ENCODE measurements around the gene SMIM11.
"Not testable (repeated sequence)": the region's sequence is repeated elsewhere in the genome, so short reads cannot be mapped to it uniquely, and the experiment has no call there.

SMIM11 gene, protein sequence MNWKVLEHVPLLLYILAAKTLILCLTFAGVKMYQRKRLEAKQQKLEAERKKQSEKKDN

DNA sequence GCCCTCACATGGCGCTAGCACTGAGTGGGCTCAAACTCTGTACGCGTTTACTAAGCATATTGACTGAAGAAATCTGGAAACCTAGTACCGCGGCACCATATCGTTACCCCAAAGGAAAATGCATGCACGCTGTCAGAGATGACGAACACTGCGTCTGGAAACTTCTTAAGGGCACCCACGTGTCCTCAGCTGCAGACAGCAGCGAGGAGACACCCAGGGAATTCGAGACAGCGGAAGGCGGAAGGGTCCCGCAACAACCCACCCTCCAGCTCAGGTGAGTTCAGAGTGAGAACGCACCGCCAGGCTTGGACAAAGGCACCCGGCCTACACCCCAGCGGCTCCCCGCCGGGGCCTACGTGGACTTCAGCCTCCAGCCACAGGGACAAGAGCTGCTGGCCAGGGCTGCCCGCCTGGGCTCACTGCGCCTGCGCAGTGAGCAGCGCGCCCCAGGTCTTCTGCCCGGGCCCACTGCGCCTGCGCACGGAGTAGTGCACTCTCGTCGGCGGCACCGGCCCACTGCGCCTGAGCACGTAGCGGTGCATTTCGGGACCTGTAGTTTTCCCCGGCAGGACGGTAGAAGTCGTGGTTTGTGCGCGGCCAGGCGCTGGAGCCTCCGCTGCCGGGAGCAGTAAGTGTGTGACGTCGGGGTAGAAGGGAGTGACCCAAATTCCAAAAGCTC is at the start of gene SMIM11:
TSS of gene SMIM11 (plus strand) at position 568 of the 679 bp plus-strand sequence. CDS start 3,998 bp downstream, outside the sequence.
- not testable (repeated sequence) for H3K4me1 Mint-ChIP-seq, H3K27ac Mint-ChIP-seq, H3K9me3 Mint-ChIP-seq, H3K36me3 Mint-ChIP-seq, H3K27me3 Mint-ChIP-seq, H3K4me3 Mint-ChIP-seq
- ATAC-seq: peak; percentile 96

DNA sequence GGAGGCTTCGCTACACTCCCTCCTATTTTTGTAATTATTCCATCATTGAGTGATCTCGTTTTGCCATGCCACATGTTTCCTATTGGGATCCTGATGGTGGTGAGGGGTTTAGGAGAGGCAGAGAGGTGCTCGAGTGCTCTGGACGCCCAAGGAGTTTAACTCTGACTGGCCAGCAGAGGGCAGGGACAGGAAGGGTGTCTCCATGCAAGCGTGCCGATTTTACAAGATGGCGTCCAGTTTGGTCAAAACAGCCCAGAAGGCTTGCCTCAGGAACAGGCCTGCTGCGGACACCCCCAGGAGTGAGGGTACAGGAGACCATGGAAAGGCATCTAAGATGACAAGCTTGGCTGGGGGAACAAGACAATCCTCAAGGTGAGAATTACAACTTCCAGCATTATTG is 45.3 kb upstream of the SMIM11 start:
- H3K4me3 Mint-ChIP-seq: no peak overlapping the region
- no peak overlapping the region for H3K27ac Mint-ChIP-seq
- no peaks in the 10 kb centered on the region for H3K4me1 Mint-ChIP-seq
- peaks cover 9% of the 10 kb centered on the region for H3K9me3 Mint-ChIP-seq
- ATAC-seq: no peak
- peaks cover 7% of the 10 kb centered on the region for H3K36me3 Mint-ChIP-seq
- H3K27me3 Mint-ChIP-seq: peaks cover 10% of the 10 kb centered on the region

DNA sequence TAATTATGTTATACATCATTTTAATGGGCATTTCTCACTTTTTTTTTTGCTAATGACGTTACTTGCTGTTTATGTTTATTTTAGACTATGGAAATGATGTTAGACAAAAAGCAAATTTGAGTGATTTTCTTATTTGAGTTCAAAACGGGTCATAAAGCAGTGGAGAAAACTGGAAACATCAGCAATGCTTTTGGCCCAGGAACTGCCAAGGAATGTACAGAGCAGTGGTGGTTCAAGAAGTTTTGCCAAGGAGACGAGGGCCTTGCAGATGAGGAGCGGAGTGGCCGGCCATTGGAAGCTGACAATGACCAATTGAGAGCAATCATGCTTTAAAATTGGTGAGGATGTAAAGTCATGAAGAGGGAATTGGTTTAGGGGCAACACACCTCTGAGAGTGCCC is 43.6 kb upstream of the SMIM11 start:
- peaks cover 7% of the 10 kb centered on the region for H3K36me3 Mint-ChIP-seq
- ATAC-seq: no peak
- H3K27me3 Mint-ChIP-seq: peaks cover 12% of the 10 kb centered on the region
- no peaks in the 10 kb centered on the region for H3K4me1 Mint-ChIP-seq
- peaks cover 9% of the 10 kb centered on the region for H3K9me3 Mint-ChIP-seq
- H3K4me3 Mint-ChIP-seq: no peak overlapping the region
- H3K27ac Mint-ChIP-seq: no peak overlapping the region

DNA sequence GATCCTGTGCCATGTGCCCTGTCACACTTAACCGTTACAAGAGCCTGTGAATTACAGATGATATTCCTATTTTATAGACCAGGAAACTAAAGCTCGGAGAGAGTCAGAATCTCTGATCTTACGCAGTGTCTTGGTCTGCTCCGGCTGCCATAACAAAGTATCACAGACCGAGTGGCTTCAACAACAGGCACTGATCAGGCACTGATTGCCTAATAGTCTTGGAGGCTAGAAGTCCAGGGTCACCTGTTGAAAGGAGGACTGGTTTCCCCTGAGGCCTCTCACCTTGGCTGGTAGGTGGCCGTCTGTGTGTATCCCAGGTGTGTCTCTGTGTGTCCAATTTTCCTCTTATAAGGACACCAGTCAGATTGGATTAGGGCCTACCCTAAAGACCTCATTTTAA is 43.0 kb upstream of the SMIM11 start:
- no peak for ATAC-seq
- H3K27ac Mint-ChIP-seq: no peak overlapping the region
- no peak overlapping the region for H3K4me3 Mint-ChIP-seq
- H3K4me1 Mint-ChIP-seq: no peaks in the 10 kb centered on the region
- peaks cover 7% of the 10 kb centered on the region for H3K36me3 Mint-ChIP-seq
- H3K27me3 Mint-ChIP-seq: peaks cover 19% of the 10 kb centered on the region
- peaks cover 9% of the 10 kb centered on the region for H3K9me3 Mint-ChIP-seq

DNA sequence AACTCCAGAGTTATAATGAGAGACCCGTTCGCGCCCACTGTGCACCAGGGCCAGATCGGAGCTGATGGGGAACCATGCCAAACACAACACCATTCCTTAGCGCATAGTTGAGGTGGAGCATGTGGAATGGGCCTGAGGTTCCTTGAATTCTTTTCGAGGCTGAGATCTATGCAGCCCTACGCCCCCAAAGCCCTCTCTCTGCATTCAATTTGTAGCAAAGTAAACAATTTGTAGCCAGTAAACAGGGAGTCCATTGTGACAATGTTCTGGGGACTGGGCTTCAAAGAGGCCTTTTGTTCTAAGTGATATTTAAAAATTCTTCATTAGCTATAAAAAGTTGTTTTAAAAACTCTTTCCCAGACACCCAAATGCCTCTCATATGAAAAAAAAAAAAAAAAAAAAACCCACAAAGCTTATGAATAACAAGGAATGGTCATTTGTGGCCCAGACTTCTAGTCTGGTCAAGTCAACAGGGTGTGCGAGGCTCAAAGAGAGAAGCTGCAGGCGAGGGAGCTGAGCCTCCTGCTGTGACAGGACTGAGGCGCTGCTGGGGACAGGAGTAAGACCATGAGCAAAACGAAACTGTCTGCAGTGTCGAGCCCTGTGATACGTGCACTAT is 42.1 kb upstream of the SMIM11 start:
- Mint-ChIP-seq H3K4me1 (no peaks in the 10 kb centered on the region), H3K4me3 (no peak overlapping the region)

DNA sequence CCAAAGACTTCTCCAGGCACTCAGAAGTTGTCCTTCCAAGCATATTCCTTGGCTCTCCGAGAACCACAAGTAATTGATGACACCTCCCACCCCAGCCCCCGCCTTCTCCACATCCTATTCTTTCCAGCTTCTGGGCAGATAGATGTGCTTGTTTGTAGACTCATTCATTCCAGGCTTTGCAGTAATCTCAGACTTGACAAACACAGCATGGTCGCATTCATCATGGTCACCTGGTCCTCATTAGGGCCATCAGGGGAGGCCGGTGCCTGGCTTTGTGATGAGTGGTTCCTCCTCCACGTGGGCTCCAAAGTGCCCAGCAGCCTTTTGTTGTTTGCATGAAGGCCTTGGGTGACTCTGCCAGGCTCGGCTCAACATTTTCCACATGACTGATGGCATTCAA is 40.0 kb upstream of the SMIM11 start:
- H3K4me1 Mint-ChIP-seq: no peaks in the 10 kb centered on the region
- H3K27ac Mint-ChIP-seq: no peak overlapping the region
- peaks cover 15% of the 10 kb centered on the region for H3K27me3 Mint-ChIP-seq
- no peaks in the 10 kb centered on the region for H3K36me3 Mint-ChIP-seq
- ATAC-seq: no peak
- H3K9me3 Mint-ChIP-seq: no peaks in the 10 kb centered on the region
- H3K4me3 Mint-ChIP-seq: no peak overlapping the region

More for the DNA sequence above, 42.1 kb upstream of the SMIM11 start:
- Mint-ChIP-seq H3K27ac (no peak overlapping the region), H3K27me3 (peaks cover 26% of the 10 kb centered on the region), H3K9me3 (peaks cover 9% of the 10 kb centered on the region), H3K36me3 (peaks cover 7% of the 10 kb centered on the region)
- no peak for ATAC-seq

DNA sequence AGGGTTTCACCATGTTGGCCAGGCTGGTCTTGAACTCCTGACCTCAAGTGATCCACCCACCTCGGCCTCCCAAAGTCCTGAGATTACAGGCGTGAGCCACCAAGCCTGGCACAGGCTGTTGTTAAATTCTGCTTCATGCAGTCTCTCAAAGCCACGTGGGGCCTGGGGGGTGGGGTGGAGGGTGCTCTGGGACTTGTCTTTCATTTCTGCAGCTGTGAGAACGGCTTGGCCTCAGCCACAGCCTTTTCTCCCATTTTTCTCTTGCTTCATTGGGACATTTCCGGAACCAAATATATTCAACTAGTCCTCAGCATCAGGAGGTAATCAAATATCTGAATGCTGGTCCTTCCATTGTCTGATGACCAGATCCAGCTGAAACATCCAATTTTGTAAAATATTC is 39.1 kb upstream of the SMIM11 start:
- Mint-ChIP-seq H3K4me3 (no peak overlapping the region), H3K4me1 (no peaks in the 10 kb centered on the region), H3K9me3 (no peaks in the 10 kb centered on the region), H3K36me3 (no peaks in the 10 kb centered on the region), H3K27me3 (peaks cover 23% of the 10 kb centered on the region), H3K27ac (no peak overlapping the region)
- no peak for ATAC-seq

DNA sequence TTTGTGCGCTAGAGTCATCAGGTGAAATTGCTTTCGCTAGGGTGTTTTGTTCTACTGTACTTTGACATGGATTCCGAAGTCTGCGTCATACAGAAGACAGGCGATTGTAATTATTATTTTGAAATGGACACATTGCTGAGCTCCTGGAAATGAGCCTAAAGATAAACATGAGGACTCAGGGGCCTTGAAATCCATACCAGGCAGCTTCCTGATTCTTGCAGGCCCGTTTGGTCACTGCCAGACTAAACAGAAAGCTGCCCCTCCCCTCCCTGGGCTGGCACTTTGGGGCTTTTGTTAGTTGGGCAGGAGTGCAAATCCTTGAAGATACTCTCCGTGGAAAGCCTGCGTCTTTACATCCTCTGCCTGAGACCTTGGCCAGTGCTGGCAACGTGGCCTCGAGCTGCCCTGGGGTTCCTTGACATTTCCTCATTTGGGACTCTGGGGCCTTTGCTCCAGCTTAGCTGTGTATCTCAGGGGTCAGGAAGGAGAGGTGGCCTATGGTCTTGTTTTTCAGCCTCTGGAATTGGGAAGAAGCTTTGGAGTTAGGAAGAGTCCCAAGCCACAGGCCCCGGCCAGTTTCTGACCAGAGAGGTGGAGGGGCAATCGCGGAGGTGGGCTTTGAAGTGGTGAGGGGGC is 38.4 kb upstream of the SMIM11 start:
- Mint-ChIP-seq H3K36me3 (no peaks in the 10 kb centered on the region), H3K27ac (no peak overlapping the region), H3K9me3 (no peaks in the 10 kb centered on the region), H3K27me3 (peaks cover 27% of the 10 kb centered on the region), H3K4me1 (no peaks in the 10 kb centered on the region), H3K4me3 (no peak overlapping the region)
- ATAC-seq: no peak

DNA sequence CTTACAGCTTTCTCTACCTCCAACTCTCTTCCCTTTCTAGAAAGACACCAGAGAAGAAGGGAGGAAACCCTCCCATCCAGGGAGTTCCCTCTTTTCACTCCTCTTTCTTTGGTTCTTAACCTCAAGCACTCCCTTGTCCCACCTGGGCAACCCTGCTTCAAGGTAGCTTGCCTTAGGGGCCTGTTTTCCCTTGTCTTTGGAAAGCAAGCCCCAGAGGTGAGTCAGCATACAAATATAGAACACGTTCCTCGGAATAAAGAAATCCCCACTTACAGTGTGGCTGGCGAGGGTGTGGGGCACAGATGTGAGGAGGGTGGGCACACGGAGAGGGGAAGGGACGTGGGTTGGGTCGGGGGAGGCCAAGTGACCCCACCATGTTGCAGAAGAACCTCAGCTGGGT is 37.6 kb upstream of the SMIM11 start:
- H3K9me3 Mint-ChIP-seq: no peaks in the 10 kb centered on the region

DNA sequence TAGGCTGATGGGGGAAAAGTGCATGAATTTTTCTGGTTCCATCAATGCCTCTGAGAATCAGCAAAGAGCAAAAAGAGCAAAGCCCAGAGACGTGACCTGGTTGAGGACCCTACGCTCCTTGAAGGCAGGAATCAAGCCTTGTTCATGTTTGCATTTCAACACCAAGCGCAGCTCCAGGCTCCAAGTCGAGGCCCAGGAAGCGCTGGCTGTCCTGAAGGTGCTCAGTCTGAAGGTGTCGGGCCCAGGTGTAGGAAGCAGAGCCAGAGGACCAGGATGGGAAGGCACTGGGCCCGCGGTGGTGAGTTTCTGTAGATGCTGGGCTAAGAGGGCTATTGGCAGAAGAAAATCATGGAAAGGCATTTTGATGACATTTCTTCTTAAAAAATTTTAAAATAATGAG is 37.1 kb upstream of the SMIM11 start:
- H3K4me3 Mint-ChIP-seq: no peak overlapping the region
- no peak for ATAC-seq
- H3K36me3 Mint-ChIP-seq: no peaks in the 10 kb centered on the region

More for the DNA sequence above, 37.6 kb upstream of the SMIM11 start:
- H3K27me3 Mint-ChIP-seq: peaks cover 27% of the 10 kb centered on the region
- no peak for ATAC-seq
- no peaks in the 10 kb centered on the region for H3K4me1 Mint-ChIP-seq
- H3K36me3 Mint-ChIP-seq: no peaks in the 10 kb centered on the region
- no peak overlapping the region for H3K4me3 Mint-ChIP-seq
- H3K27ac Mint-ChIP-seq: no peak overlapping the region

DNA sequence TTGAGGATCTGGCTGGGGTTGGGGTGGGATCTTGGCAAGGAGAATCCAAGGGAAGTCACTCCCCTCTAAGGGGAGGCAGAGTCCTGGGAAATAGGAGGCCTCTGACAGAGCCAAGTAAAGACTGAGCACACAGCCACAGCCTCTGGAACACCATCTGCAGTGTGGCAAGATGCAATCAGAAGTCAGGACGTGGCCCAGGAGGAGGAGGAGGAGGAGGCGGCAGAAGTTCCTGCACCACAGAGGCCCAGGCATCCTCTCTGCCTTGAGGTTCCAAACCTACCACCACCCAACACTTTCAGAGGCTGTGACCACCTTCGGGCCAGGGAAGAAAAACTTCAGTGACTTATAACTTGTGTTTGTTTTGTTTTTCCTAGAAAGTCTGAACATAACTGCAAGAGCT is 35.2 kb upstream of the SMIM11 start:
- Mint-ChIP-seq H3K27ac (no peak overlapping the region), H3K4me1 (no peaks in the 10 kb centered on the region), H3K9me3 (no peaks in the 10 kb centered on the region), H3K36me3 (no peaks in the 10 kb centered on the region), H3K4me3 (no peak overlapping the region), H3K27me3 (peaks cover 42% of the 10 kb centered on the region)
- no peak for ATAC-seq

More for the DNA sequence above, 37.1 kb upstream of the SMIM11 start:
- no peaks in the 10 kb centered on the region for H3K4me1 Mint-ChIP-seq
- H3K27ac Mint-ChIP-seq: no peak overlapping the region
- H3K27me3 Mint-ChIP-seq: peaks cover 27% of the 10 kb centered on the region
- no peaks in the 10 kb centered on the region for H3K9me3 Mint-ChIP-seq

DNA sequence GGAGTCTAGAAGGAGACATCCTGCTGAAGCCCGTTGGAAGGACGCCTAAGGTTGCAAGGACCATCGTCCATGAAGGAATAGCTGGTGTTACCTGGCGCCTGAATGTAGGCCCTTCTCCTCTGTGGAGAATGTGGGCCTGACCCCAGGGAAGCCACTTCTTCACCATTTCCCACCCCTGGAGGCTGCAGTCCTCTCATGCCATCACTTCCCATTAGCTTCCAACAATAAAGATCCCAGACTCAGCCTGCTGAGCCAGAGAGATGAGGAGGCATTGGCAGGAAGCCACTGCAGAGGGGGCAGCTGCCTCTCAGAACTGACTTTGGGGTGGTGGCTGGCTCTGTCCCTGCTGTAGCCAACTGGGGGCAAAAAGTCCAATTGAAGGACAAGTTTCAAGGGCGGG is 32.8 kb upstream of the SMIM11 start:
- Mint-ChIP-seq H3K4me1 (no peaks in the 10 kb centered on the region), H3K27me3 (peaks cover 38% of the 10 kb centered on the region), H3K4me3 (no peak overlapping the region), H3K36me3 (no peaks in the 10 kb centered on the region), H3K9me3 (no peaks in the 10 kb centered on the region), H3K27ac (no peak overlapping the region)
- no peak for ATAC-seq

DNA sequence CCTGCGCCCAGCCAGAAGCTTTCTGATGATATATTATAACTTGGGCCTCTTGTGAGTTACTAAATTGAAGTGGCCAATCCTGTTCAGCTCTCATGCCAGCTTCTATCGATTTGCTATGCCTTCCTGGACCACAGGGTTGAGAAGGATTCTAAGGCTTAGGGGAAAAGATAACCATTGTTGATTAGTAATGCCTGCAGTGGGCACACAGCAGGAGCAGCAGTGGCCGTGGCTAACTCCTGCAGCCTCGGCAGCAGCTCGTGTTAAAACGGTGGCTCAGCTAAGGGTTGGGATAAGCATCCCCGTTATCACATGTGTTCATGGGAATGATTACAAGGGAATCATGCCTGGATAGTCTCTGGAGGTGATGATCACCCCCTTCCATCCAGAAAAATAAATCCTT is 32.0 kb upstream of the SMIM11 start:
- Mint-ChIP-seq H3K36me3 (no peaks in the 10 kb centered on the region), H3K27ac (no peak overlapping the region), H3K9me3 (no peaks in the 10 kb centered on the region), H3K4me3 (no peak overlapping the region), H3K4me1 (peaks cover 7% of the 10 kb centered on the region), H3K27me3 (peaks cover 32% of the 10 kb centered on the region)
- no peak for ATAC-seq

DNA sequence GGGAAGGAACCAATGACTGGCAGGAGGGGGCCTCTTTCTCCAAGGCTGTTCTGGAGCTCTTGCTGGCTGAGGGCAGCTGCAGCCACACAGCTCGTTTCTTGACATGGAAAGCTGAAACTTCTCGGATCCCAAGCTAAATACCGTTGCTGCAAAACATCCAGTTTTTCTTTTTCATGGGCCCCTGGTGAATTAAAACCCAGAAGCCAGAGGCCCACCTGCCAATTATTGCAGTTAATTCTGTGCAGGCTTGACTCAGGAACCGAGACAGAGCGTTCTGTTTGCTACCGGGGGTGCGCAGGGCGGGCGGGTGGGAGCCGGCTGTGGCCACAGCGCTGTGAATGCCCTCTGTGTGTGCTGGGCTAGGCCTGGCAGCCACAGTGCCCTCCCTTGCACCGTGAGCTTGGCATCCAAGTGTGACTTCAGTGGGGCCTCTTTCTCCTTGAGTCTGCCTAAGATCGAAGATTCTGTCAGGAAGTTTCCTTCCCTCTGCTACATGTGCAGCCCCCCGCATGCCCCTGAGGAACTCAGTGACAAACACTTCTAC is 31.4 kb upstream of the SMIM11 start:
- Mint-ChIP-seq H3K27ac (no peak overlapping the region), H3K36me3 (no peaks in the 10 kb centered on the region), H3K4me1 (peaks cover 7% of the 10 kb centered on the region), H3K27me3 (peaks cover 32% of the 10 kb centered on the region), H3K4me3 (no peak overlapping the region), H3K9me3 (no peaks in the 10 kb centered on the region)
- no peak for ATAC-seq

DNA sequence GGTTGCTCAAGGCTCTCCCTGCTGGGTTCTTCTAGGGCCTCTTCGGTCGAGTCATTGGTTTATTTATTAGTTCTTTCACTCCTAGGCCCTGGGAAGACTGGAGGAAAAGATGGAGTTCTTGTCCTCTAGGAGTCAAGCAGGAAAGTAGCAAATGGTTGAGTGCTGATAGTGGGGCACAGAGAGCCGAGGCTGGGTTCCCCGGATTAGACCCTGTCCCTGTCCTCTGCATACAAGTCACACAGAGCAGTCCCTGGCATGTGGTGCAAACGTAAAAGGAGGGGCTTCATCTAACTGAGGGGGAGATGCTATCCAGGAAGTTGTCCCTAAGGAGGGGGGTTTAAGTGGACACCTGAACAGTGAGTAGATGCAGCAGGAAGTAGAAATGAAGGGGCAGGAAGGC is 30.7 kb upstream of the SMIM11 start:
- Mint-ChIP-seq H3K9me3 (no peaks in the 10 kb centered on the region), H3K27ac (no peak overlapping the region)

More for the DNA sequence above, 30.7 kb upstream of the SMIM11 start:
- peaks cover 7% of the 10 kb centered on the region for H3K4me1 Mint-ChIP-seq
- H3K36me3 Mint-ChIP-seq: no peaks in the 10 kb centered on the region
- H3K27me3 Mint-ChIP-seq: peaks cover 32% of the 10 kb centered on the region
- ATAC-seq: no peak
- no peak overlapping the region for H3K4me3 Mint-ChIP-seq

Measured in stimulated activated memory B cell treated with anti-CD40 and anti-IgM and Interleukin-4, amounts not matched to agents 10 μg/mL and 1 μg/mL and 100 μg/mL, for 72 hours (primary cell).